GM12872 (cell line): ENCODE data around the gene COL28A1.

Experiments
- CTCF ChIP-seq: IDR thresholded peaks from 3 replicates; pipeline ENCODE4 v1.5.1; 2011; ENCODE audit warnings: low read depth, mild to moderate bottlenecking, low read length, moderate library complexity; ENCODE audit not compliant: insufficient read depth

COL28A1 gene

GRCh38 chr7:7562736-7563135 lies 27.1 kb upstream of the COL28A1 start:
- no peak for TF ChIP-seq CTCF

GRCh38 chr7:7557252-7557651 lies 21.6 kb upstream of the COL28A1 start:
- no peak for TF ChIP-seq CTCF

GRCh38 chr7:7556852-7557251 lies 21.2 kb upstream of the COL28A1 start:
- TF ChIP-seq CTCF, result no peak

- no peak for TF ChIP-seq CTCF
These were observed 19.2 kb upstream of the COL28A1 start for GRCh38 chr7:7554649-7555575.

GRCh38 chr7:7554021-7554432 lies 18.4 kb upstream of the COL28A1 start:
- no peak for TF ChIP-seq CTCF

GRCh38 chr7:7553386-7553785 lies 17.7 kb upstream of the COL28A1 start:
- TF ChIP-seq CTCF, result no peak

GRCh38 chr7:7552199-7552598 lies 16.5 kb upstream of the COL28A1 start:
- TF ChIP-seq CTCF, result no peak
